IMR-90 (cell line): ENCODE measurements around the gene ILF3.

Experiments
- CEBPB ChIP-seq: IDR thresholded peaks from 2 replicates; pipeline ENCODE4 v1.6.1; 2012; ENCODE audit warnings: low read depth, low read length, improper control_type of control experiment
- CHD1 ChIP-seq: IDR thresholded peaks from 2 replicates; pipeline ENCODE4 v1.6.1; 2012; ENCODE audit warnings: low read depth, low read length, improper control_type of control experiment
- CTCF ChIP-seq: conservative IDR thresholded peaks from 2 replicates; pipeline ENCODE4 v1.5.1; 2012; ENCODE audit warnings: mild to moderate bottlenecking, low read depth, low read length, improper control_type of control experiment
- NFE2L2 ChIP-seq: fragments of 150-350 bp; IDR thresholded peaks from 2 replicates; pipeline ENCODE4 v1.6.1; 2016; ENCODE audit warnings: low read depth, mild to moderate bottlenecking, low read length
- POLR2A ChIP-seq: IDR thresholded peaks from 2 replicates; pipeline ENCODE4 v1.6.1; 2012; ENCODE audit warnings: mild to moderate bottlenecking, low read depth, low read length
- RAD21 ChIP-seq: IDR thresholded peaks from 2 replicates; pipeline ENCODE4 v1.6.1; 2012; ENCODE audit warnings: low read length, improper control_type of control experiment
- SMC3 ChIP-seq: fragments of 150-350 bp; IDR thresholded peaks from 2 replicates; pipeline ENCODE4 v1.6.1; 2016; ENCODE audit warnings: low read depth, mild to moderate bottlenecking, antibody characterized with exemption, low read length, moderate library complexity
- TF ChIP-seq, protein P1 (sequence below): fragments of 150-350 bp; IDR thresholded peaks from 2 replicates; pipeline ENCODE4 v1.6.1; 2017; ENCODE audit warnings: mild to moderate bottlenecking, antibody characterized with exemption, low read length, low read depth

- no peak for TF ChIP-seq CTCF
- TF ChIP-seq CEBPB, result peak; percentile 45; the same call in 1 of the 2 replicates
- TF ChIP-seq CHD1, result no peak
- TF ChIP-seq POLR2A, result no peak
- TF ChIP-seq, protein P1, sequence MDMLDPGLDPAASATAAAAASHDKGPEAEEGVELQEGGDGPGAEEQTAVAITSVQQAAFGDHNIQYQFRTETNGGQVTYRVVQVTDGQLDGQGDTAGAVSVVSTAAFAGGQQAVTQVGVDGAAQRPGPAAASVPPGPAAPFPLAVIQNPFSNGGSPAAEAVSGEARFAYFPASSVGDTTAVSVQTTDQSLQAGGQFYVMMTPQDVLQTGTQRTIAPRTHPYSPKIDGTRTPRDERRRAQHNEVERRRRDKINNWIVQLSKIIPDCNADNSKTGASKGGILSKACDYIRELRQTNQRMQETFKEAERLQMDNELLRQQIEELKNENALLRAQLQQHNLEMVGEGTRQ, result no peak
- no peak for TF ChIP-seq RAD21
- TF ChIP-seq NFE2L2, result no peak
- TF ChIP-seq SMC3, result no peak
These were observed 36.2 kb downstream of the ILF3 start for GRCh38 chr19:10690341-10690781.
